CMK (cell line): ENCODE measurements around the gene GLS.

ENCODE experiments used
- DNase-seq: peaks from one replicate; pipeline ENCODE4 v3.0.0-alpha.2; 2010; ENCODE audit warnings: low read depth

Gene GLS

DNA sequence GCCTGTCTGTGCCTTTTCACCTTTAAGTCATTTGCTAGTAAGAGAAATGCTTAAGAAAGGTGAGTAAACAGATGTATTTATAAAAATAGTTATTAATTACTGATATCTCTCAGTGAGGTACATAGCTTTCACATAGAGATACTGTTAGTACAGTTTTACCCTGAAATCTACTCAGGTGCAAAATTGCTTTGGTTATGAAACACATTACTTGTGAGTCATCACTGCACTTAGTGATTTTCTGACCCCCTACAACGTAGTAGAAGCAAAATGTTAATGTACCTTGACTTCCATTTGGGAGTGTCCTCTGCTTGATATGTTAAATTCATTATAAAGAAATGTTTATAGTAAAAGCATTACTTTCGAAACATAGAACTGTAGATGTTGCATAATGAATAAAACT lies 6.5 kb downstream of the GLS start:
- no peak for DNase-seq

DNA sequence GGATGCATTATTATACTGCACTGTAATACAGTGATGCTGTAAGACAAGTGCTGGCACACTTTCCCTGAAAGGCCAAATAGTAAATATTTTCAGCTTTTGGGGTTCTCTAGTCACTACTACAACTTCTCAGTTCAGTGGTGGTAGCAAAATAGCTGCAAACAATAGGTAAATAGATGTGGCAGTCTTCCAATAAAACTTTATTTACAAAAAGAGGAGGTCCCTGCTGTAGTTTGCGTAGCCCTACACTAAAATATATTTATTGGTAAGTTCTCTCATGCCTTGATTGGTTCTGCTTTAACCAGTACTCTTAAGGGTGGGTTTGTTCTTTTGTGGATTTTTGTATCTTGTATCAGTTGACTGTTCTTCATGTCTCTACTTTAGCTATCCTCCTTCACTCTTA lies 7.8 kb downstream of the GLS start:
- DNase-seq: no peak

DNA sequence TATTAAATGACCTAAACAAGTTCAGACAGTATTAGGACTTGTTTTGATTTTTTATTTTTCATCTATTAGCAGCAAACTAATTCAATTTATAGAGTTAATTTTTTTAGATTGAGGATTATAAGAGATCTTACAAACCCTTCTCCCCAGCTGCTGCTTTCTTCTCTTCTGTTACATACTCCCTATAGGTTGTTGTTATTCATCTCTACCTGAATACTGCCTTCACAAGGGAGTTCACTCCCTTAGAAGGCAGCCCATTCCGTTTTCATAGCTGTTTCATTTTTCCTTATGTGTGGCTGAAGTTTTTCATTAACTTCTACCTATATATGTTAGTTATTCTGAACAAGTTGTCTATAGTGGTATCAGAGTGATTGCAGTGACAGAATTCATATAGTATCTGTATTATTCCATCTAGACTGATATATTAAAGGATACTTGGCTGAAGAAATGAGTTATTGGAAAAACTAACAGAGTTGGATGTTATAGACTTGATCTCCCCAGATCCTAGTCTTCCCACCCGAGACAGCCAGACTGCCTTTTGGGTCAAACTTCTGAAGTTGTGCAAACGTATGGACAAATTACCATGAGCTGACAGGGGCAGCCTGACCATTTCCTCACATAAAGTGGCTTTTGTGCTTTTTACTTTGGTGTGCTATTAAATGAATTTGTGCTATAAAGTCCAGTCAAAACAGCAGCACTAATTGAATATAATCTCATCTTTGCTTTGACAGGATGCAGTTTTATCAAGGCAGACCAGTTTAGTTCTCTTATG lies 8.7 kb downstream of the GLS start:
- no peak for DNase-seq

DNA sequence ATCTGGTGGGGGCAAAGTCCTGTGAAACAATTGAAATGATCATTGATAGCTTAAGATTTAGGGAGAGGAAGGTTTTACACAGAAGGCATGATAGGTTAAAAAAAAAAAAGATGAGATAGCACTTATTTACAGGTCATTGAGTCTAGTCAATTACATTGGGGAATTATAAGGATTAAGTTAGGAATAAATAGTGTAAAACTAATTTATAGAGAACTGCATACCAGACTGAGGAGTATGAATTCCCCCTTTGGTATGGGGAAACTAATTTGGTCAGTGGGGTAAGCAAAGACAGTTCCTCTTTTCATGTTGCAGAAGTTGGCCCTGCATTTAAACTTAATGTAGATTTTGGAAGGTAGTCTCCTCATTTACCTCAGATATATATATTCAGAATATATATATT lies 10.8 kb downstream of the GLS start:
- no peak for DNase-seq

DNA sequence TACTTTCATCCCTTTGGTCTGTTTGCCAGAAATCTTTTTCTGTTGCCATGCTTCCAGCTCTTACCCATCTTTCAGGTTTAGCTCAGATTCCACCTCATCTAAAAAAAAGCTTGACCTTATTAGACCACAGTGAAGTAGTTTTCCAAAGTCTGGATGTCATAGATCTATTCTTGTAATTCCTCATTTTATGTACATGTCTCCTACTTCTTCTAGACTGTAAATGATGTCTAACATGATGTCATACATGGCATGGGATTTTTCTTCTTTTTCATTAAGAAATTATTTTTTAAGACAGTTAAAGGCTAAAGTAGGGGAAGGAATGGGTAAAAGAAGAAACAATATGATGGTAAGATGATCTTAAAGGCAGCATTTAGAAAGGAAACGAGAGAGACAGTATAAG lies 11.3 kb downstream of the GLS start:
- DNase-seq: no peak

DNA sequence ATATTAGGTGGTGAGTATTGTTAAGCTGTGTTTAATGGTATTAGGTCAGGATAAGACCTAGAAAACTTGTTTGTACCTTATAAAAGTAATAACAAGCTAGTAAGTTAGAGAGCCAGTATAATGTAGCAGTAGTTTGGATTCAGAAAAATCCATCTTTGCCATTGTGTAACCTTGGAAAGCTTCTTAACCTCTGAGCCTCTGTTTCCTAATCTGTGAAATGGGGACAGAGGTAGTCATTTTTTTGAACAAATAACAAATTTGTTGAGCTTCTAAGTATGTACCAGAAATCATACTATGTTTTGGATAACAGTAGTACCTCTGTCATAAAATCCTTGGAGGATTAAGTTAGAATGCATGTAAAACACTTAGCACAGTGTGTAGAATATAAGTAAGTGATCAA lies 12.5 kb downstream of the GLS start:
- no peak for DNase-seq

DNA sequence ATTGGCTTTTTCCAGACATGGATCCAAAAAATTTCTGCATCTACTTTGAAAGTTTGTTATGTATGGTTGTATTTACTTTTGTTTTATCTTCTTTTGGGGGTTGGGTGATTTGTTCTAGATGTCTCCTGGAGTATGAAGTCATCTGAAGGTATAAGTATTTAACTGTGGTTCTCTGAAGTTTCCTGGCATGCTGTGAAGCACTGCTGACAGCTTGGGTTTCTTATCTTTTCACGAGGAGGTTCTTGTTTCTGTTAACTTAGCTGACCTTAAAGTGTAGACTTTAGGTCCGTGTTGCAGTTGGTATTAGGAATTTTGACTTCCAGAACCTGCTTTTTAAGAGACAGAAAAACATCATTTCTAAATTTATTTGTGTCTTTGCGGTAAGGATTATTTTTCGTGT lies 15.9 kb downstream of the GLS start:
- no peak for DNase-seq

DNA sequence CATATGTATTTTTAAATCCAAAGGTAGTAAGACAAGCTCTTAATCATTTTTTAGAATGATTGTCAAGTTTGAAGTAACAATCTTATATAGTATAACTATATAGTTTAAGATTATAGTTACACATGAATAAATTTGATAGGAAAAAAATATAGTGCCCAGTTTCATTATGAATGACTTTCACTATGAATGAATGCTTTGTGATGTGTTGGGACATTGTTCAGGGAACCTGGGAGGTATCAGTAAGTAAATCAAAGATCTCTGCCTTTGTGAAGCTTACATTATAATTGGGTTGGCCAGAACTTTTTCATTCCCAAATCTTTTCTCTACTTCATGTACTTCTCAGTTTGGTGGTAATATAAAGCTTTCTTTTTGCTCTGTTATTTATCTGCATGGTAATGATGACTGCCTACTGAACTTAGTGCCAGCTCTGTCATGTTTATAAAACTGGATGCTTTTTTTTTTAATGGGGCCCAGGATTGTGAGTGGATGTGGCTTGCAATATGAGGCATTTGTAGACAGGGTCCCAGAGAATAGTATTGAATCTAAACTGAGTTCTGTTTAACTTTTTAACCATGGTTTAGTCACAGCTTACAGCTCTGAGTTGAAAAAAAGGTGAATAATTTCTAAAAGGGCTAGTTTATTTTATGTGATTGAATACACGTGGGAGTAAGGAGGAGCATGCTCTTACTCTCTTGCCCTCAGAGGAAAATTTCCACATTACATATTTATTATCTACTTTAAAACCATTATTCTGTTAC lies 23.3 kb downstream of the GLS start:
- no peak for DNase-seq

DNA sequence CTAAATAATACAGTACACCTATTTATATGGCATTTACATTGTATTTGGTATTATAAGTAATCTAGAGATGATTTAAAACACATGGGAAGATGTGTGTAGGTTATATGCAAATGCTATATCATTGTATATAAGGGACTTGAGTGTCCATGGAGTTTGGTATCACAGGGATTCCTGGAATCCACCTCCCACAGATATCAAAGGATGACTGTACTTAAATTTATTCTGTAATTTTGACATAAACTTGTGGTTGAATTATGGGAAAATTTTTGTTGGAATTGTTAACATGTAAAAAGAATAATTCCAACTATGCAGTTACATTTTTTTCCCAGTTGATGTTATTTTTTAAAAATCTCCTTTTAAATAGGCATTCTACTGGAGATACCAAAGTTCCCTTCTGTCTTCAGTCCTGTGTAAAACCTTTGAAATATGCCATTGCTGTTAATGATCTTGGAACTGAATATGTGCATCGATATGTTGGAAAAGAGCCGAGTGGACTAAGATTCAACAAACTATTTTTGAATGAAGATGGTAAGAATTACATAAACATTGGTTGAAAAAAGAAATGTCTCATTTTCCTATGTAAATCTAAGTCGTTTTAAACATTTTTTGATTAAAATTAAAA lies 24.1 kb downstream of the GLS start:
- no peak for DNase-seq

DNA sequence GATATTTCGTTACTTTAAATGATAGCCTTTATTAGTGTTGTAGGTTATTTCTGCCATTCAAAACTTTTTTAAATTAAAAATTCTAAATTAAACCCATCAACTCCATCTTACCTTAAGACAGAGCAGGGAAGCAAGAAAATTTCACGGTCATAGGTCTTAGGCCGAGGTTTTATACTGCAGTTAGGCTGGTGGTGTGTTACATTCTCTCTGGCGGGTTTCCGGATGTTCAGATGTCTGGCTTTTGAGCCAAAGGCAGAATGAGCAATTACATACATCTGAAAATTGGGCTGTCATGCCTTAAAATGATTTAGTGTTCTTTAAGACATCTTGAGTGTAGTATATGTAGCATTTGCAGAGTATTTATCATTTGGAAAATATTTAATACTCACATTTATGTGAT lies 27.9 kb downstream of the GLS start:
- no peak for DNase-seq

DNA sequence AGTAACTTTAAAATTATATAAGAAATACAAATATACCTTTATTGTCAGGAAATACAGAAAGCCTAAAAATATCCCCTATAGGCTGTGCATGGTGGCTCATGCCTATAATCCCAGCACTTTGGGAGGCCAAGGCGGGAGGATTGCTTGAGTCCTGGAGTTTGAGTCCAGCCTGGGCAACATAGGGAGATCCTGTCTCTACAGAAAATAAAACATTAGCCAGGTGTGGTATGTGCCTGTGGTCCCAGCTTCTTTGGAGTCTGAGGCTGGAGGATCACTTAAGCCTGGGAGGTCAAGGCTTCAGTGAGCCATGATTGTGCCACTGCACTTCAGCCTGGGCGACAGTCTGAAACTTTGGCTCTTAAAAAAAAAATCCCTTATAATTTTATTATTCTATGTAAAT lies 29.1 kb downstream of the GLS start:
- no peak for DNase-seq

DNA sequence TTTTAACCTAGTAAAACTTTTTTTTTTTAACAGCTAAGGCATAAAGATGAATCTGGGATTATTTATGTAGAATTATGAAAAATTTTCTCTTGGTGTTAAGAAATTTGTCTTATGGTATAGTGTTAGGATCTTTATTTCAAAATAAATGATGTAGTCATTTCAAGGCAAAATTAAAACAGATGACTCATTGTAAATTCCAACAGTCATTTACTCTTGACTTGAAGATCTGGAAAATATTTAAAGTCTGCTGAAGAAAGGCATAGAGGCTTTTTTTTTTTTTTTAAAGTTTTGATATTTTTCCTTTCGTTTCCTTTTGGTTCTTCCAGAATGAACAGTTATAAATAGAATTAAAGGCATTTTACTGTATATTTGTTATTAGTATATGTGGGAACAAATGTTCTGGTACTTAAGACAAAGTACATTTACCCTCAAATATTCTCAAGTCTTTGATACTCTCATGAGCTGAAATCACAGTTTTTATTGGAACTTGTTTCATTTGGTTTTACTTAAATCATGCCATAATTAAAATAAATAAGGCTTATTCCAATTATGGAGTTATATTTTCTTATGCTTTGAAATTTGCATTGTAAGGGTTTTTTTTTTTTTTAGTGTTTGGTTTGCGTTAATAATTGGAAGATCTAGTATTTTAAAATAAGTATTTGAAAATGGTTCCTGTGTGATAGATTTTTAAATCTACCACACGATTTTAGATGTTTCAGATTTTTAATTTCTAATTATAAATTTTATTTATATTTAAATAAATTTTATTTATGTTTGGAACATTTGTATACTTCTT lies 29.9 kb downstream of the GLS start:
- DNase-seq: no peak

DNA sequence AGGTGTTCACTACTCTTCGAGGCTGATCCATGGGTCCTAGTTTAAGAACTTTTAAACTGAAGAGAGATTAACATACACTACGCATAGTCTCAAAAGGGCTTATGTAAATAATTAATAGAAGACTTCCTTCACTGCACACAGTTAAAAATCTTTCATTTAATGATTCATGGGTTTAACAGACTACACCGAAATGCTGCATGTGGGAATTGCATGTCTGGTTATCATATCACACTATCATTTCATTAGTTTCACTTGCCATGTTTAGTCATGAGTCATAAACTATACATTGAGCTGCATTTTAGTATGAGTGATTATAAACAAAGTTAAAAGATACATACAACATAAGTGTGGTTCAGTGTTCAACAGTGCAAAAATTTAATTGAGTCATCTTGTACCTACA lies 31.2 kb downstream of the GLS start:
- no peak for DNase-seq

DNA sequence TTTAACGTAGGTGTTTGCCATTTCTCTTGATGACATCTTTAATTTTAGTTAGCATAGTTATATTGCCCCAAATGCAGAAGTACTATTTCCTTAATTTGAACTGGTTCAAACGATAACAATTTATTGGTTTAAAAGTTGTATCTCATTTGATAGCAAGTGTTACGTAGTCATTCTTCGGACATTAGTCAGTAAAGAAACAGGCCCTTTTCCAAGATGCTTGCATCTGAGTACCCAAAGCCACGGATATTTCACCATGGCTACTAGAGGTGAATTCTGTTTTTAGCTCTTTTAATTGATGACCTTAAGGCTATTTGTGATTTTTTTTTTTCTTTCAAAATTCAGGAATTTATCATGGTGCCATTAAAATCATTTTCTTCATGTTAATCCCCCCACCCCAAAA lies 32.1 kb downstream of the GLS start:
- no peak for DNase-seq

DNA sequence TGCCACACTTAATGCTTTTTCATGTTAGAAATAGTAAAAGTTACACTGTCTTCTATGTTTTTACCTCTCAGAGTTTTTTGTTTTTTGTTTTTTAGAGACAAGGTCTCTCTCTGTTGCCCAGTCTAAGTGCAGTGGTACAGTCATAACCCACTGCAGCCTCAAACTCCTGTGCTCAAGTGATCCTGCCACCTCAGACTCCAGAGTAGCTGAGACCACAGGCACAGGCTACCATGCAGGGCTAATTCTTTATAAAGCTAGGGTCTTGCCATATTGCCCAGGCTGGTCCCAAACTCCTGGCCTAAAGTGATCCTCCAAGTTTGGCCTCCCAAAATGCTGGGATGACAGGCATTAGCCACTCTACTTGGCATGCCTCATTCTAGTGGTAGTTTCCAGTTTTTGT lies 33.1 kb downstream of the GLS start:
- no peak for DNase-seq

DNA sequence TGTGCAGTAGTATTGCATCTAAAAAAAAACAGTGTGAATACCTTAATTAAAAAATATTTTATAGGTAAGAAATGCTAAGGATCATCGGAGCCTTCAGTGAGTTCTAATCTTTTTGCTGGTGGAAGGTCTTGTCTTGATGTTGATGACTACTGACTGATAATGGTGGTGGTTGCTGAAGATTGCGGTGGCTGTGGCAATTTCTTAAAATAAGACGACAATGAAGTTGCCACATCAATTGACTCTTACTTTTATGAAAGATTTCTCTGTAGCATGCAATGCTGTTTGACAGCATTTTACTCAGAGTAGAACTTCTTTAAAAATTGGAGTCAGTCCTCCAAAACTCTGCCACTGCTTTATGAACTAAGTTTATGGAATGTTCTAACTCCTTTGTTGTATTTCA lies 36.2 kb downstream of the GLS start:
- no peak for DNase-seq

DNA sequence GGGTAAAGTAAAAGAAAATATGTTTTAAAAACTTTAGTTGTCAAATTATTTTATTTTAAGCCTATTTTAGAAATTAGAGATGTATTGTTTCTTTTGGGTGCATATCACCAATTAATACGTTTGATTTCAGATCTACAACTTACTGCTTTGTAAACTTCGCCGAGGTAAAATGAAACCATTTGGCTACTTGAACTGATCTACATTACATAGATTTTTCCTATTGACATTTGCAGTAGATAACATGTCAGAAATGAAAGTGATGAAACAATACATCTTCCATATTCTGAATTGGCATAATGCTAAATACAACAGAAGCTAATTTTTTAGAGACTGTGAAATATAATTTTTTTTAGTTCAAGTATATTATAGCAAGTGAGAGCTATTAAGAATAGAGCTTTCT lies 39.5 kb downstream of the GLS start:
- no peak for DNase-seq

DNA sequence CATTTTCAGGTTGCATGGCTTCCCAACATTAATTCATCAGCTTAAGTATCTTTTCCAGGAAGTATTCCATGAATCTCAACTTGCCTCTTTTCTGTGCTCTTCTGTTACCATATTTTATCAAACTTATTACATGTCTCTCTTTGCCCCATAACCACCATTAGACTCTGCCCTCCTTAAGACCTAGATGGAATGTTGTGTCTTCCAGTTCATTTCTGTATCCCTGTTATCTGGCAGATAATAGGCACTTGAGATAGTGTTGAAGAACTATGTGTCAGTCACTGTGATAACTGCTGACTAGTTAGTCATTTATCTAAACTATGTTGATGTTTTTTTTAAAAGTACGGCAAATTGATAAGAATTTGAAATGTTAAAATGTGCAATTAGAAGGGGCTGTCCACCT lies 41.8 kb downstream of the GLS start:
- DNase-seq: no peak

DNA sequence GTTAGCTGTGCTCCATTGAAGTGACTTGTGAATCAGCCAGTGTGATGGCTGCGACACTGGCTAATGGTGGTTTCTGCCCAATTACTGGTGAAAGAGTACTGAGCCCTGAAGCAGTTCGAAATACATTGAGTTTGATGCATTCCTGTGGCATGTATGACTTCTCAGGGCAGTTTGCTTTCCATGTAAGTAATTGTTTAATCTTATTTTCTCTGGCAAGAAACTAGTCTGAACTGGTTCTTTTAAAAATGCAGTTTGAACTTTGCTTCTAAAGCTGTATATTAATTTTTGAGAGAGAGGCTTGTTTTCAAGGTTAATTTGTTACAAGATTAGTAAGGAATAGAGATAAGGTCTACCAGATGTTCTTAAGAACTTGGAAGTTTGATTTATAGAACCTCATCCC lies 46.7 kb downstream of the GLS start:
- DNase-seq: no peak

DNA sequence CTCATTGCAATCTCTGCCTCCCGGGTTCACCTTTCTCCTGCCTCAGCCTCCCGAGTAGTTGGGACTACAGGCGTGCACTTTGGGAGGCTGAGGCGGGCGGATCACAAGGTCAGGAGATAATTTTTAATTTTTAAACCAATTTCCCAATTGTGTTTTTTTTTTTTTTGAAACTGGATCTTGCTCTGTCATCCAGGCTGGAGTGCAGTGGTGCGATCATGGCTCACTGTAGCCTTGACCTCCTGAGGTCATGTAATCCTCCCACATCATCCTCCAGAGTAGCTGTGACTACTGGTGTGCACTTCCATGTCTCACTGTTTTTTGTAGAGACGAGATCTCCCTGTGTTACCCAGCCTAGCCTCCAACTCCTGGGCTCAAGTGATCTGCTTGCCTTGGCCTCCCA lies 49.3 kb downstream of the GLS start:
- no peak for DNase-seq

DNA sequence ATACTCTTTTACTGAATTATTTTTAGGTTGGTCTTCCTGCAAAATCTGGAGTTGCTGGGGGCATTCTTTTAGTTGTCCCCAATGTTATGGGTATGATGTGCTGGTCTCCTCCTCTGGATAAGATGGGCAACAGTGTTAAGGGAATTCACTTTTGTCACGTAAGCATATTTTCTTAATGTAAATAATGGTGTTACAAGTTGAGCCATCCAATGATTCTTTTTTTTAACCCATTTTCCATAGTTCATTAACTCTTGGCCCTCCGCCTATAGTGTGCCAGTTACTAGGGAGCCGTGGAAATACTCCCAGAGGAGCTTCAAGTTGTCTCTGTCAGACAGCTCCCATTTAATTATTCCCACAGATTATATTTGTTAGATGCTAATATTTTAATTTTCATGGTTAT lies 49.8 kb downstream of the GLS start:
- DNase-seq: no peak

DNA sequence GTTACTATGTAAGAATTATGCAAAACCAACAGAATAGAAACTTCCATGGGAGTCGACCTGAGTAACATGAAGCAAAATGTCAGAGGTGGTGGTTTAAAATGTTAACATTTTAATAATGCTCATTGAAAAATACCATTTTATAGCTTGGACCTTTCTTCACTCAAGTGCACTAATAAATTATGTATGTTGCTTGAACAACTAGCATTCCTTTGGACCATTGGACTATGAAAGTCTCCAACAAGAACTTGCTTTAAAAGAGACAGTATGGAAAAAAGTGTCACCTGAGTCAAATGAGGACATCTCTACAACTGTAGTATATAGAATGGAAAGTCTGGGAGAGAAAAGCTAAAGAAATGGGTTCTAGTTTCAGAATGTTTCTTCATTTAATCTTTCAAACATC lies 51.9 kb downstream of the GLS start:
- DNase-seq: no peak

DNA sequence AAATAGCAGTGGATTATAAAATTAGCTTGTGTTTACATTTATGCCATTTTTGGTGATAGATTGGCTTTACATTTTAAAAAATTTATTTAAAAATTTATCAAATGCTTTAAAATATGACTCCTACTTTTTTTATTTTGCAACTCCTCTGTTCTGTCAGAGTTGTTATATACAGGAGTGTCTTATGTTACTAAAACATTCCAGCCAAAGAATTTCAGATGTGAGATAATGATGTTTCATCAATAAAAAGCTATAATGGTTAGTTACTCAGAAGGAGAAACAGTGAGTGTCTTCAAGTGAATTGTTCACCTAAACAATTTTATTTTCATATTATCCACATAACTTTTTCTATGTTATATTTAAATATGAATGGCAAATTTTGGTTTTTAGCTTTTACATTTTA lies 52.7 kb downstream of the GLS start:
- DNase-seq: no peak
